Measurements from ENCODE around the gene GDAP1L1. TPM values are rescaled to one million over a fixed set of nuclear protein-coding genes. Genes with fewer than 3 reads are reported as not detected.

Gene GDAP1L1
- total RNA-seq, 1 experiment from 2014 or later: not detected

GRCh38 chr20:44271915-44272663, 25.0 kb downstream of the GDAP1L1 start:
- no peak overlapping the region for H2AFZ ChIP-seq
- no peaks in the 10 kb centered on the region; the same call in 1 of the 2 replicates for H4K20me1 ChIP-seq (ENCODE audit: insufficient read depth)
- H3K36me3 ChIP-seq (ENCODE audit: low read depth): no peaks in the 10 kb centered on the region
- H3K27me3 ChIP-seq (ENCODE audit: insufficient read depth, low read depth): peaks cover 53% of the 10 kb centered on the region
- POLR2A ChIA-PET (ENCODE audit: unreplicated experiment): no interaction called here
- no peaks in the 10 kb centered on the region for H3F3A ChIP-seq (ENCODE audit: insufficient read depth, low read depth)
- BruUV-seq (replicated peaks): no TSS peak
- no peak overlapping the region for H3K27ac ChIP-seq
- intact Hi-C loops (cut with micrococcal nuclease; ENCODE audit: unreplicated experiment): no loop called here
- no peak overlapping the region for H3K4me3 ChIP-seq
- TF ChIP-seq CTCF (conservative IDR thresholded peaks at IDR 0.05) (peak; percentile 34), EZH2 (IDR thresholded peaks at IDR 0.05; ENCODE audit: low read depth) (no peak)
- CTCF ChIA-PET: no interaction called here
- H3K9me2 ChIP-seq (ENCODE audit: insufficient read depth): no peaks in the 10 kb centered on the region
- no peaks in the 10 kb centered on the region for H3K4me1 ChIP-seq (replicated peaks; ENCODE audit: insufficient read depth)
- no peak for DNase-seq
- H3K79me2 ChIP-seq (ENCODE audit: low read depth): no peaks in the 10 kb centered on the region
- H3K9me3 ChIP-seq (ENCODE audit: insufficient read depth, low read depth): no peaks in the 10 kb centered on the region
- H3K4me2 ChIP-seq: no peak overlapping the region

GRCh38 chr20:44273231-44274215, 26.4 kb downstream of the GDAP1L1 start:
- Histone ChIP-seq H3K9me2 (ENCODE audit: insufficient read depth) (no peaks in the 10 kb centered on the region), H3K27me3 (ENCODE audit: insufficient read depth, low read depth) (peaks cover 46% of the 10 kb centered on the region), H3K4me3 (no peak overlapping the region), H3K79me2 (ENCODE audit: low read depth) (no peaks in the 10 kb centered on the region), H4K20me1 (ENCODE audit: insufficient read depth) (no peaks in the 10 kb centered on the region; the same call in 1 of the 2 replicates), H3F3A (ENCODE audit: insufficient read depth, low read depth) (no peaks in the 10 kb centered on the region), H3K36me3 (ENCODE audit: low read depth) (no peaks in the 10 kb centered on the region), H3K4me1 (replicated peaks; ENCODE audit: insufficient read depth) (no peaks in the 10 kb centered on the region), H3K4me2 (no peak overlapping the region), H3K27ac (no peak overlapping the region), H2AFZ (no peak overlapping the region), H3K9me3 (ENCODE audit: insufficient read depth, low read depth) (no peaks in the 10 kb centered on the region)
- CTCF ChIA-PET: no interaction called here
- no peak for TF ChIP-seq CTCF (conservative IDR thresholded peaks at IDR 0.05)
- DNase-seq: no peak
- intact Hi-C loops (cut with micrococcal nuclease; ENCODE audit: unreplicated experiment): no loop called here
- POLR2A ChIA-PET (ENCODE audit: unreplicated experiment): no interaction called here
- BruUV-seq (replicated peaks): no TSS peak

DNA sequence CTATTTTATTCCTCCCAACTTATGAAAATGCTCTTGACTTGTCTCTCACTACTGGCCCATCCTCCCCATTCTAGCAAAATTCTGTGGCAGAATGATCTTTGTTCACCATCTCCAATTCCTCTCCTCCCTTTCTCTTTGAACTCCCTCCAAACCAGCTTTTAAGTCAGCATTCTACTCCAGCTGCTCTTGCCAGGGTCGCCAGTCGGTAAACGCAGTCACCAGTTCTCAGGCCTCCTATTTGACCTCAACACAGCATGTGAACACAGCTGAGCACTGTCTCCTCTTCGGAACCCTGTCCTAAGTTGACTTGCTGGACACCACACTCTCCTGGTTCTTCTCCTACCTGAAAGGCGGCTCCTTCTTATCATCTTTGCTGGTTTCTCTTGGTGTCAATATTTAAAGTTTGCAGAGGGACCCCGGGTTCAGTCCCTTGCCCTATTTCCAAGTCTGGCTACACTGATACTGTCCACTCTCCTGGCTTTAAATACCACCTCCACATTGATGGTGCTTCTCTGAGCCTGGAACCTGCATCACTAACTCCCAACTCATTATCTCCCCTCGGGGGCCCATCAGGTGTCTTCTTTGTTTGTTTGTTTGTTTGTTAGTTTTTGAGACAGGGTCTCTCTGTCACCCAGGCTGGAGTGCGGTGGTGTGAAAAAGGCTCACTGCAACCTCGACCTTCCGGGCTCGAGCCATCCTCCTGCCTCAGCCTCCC, 27.4 kb downstream of the GDAP1L1 start:
- Histone ChIP-seq H3K27me3 (ENCODE audit: insufficient read depth, low read depth) (peaks cover 40% of the 10 kb centered on the region), H4K20me1 (ENCODE audit: insufficient read depth) (no peaks in the 10 kb centered on the region; the same call in 1 of the 2 replicates), H3K4me2 (no peak overlapping the region), H3K27ac (no peak overlapping the region), H2AFZ (no peak overlapping the region), H3K36me3 (ENCODE audit: low read depth) (no peaks in the 10 kb centered on the region), H3K4me1 (replicated peaks; ENCODE audit: insufficient read depth) (no peaks in the 10 kb centered on the region), H3F3A (ENCODE audit: insufficient read depth, low read depth) (no peaks in the 10 kb centered on the region), H3K9me3 (ENCODE audit: insufficient read depth, low read depth) (no peaks in the 10 kb centered on the region), H3K79me2 (ENCODE audit: low read depth) (no peaks in the 10 kb centered on the region), H3K4me3 (no peak overlapping the region), H3K9me2 (ENCODE audit: insufficient read depth) (no peaks in the 10 kb centered on the region)
- ChIA-PET POLR2A (ENCODE audit: unreplicated experiment) (no interaction called here), CTCF (no interaction called here)
- intact Hi-C loops (cut with micrococcal nuclease; ENCODE audit: unreplicated experiment): no loop called here
- no peak for DNase-seq
- TF ChIP-seq EZH2 (IDR thresholded peaks at IDR 0.05; ENCODE audit: low read depth) (no peak), CTCF (conservative IDR thresholded peaks at IDR 0.05) (no peak)
- no TSS peak for BruUV-seq (replicated peaks)
